Caco-2 (cell line): ENCODE measurements around the gene UBE3C. TPM values are rescaled to one million over a fixed set of nuclear protein-coding genes. Genes with fewer than 3 reads are reported as not detected.

ENCODE experiments used
- BruUV-seq: library from RNA; stranded (reverse); fragments of 400-500 nt; replicated peaks from 2 replicates; lab custom pipeline; 2021; lab: Mats Ljungman, UMichigan
- CTCF ChIA-PET: fragments of 300-600 bp; sonication (Branson Sonifier 250); formaldehyde crosslinking; loops from one replicate; lab custom pipeline; 2022; ENCODE audit warnings: antibody characterized with exemption; lab: Charles Lee
- POLR2A ChIA-PET: fragments of 300-600 bp; sonication (Branson Sonifier 250); formaldehyde crosslinking; loops from one replicate; lab custom pipeline; 2022; ENCODE audit warnings: antibody characterized with exemption; lab: Charles Lee
- DNase-seq, 2 experiments: peaks; one replicate each; pipeline versions ENCODE4 v3.0.0 to v3.0.0-alpha.2; 2020 to 2022
- H3K27me3 ChIP-seq: replicated peaks from 2 replicates; pipeline ENCODE4 v1.6.0; 2011; ENCODE audit warnings: low read length; ENCODE audit not compliant: control insufficient read depth, insufficient read depth
- H3K36me3 ChIP-seq: 2 replicates; pipeline ENCODE4 v1.5.1; 2011; ENCODE audit warnings: low read length; ENCODE audit not compliant: control insufficient read depth, insufficient read depth
- H3K4me1 ChIP-seq: fragments of 250-450 bp; sonication (Bioruptor Pico); 2 replicates; pipeline ENCODE4 v1.5.1; 2020; ENCODE audit warnings: mild to moderate bottlenecking
- H3K4me3 ChIP-seq: 2 replicates; pipeline ENCODE4 v1.5.1; 2011; ENCODE audit warnings: low read depth, mild to moderate bottlenecking, control low read depth, low read length
- H3K9me3 ChIP-seq: fragments of 250-450 bp; sonication (Bioruptor Pico); 2 replicates; pipeline ENCODE4 v1.5.1; 2020; ENCODE audit warnings: mild to moderate bottlenecking, moderate library complexity
- H3K27ac Mint-ChIP-seq: one replicate; pipeline ENCODE4 v1.8.0; 2022; ENCODE audit warnings: mixed read lengths; ENCODE audit not compliant: unreplicated experiment
- H3K27me3 Mint-ChIP-seq: one replicate; pipeline ENCODE4 v1.8.0; 2022; ENCODE audit warnings: mixed read lengths; ENCODE audit not compliant: insufficient read depth, unreplicated experiment
- H3K36me3 Mint-ChIP-seq: one replicate; pipeline ENCODE4 v1.8.0; 2022; ENCODE audit warnings: mild to moderate bottlenecking, mixed read lengths; ENCODE audit not compliant: insufficient read depth, unreplicated experiment
- H3K4me1 Mint-ChIP-seq: one replicate; pipeline ENCODE4 v1.8.0; 2022; ENCODE audit warnings: low read depth, mixed read lengths; ENCODE audit not compliant: unreplicated experiment
- H3K4me3 Mint-ChIP-seq: one replicate; pipeline ENCODE4 v1.8.0; 2022; ENCODE audit warnings: mild to moderate bottlenecking, moderate library complexity, mixed read lengths; ENCODE audit not compliant: unreplicated experiment
- H3K9me3 Mint-ChIP-seq: one replicate; pipeline ENCODE4 v1.8.0; 2022; ENCODE audit warnings: mixed read lengths; ENCODE audit not compliant: unreplicated experiment
- CTCF ChIP-seq, 2 experiments: fragments of 200-600 bp in 1 of 2; IDR thresholded peaks; 1 replicate in 1 of 2; 2 replicates in 1 of 2; pipeline versions ENCODE4 v1.5.1 to v1.8.0; 2011 to 2022; ENCODE audit warnings: antibody characterized with exemption in 1 of 2, control low read depth in 1 of 2, inconsistent platforms in 1 of 2, low read depth in 1 of 2, low read length in 1 of 2, mild to moderate bottlenecking in 1 of 2, moderate library complexity in 1 of 2; ENCODE audit not compliant: insufficient read depth in 1 of 2, severe bottlenecking in 1 of 2, unreplicated experiment in 1 of 2
- intact Hi-C: fragments of 100-400 bp; cut with micrococcal nuclease; formaldehyde crosslinking; loops from one replicate; pipeline ENCODE4 v1.10.0; 2022; ENCODE audit not compliant: unreplicated experiment
- total RNA-seq: library from RNA; stranded (reverse); gene quantifications from 2 replicates; pipeline ENCODE4 v1.2.3, GENCODE V29; 2022

UBE3C gene
- total RNA-seq, 1 experiment from 2014 or later, result 76.1 TPM

GRCh38 chr7:157160433-157160832 lies 21.7 kb downstream of the UBE3C start:
- ChIA-PET CTCF (no interaction called here), POLR2A (no interaction called here)
- no peaks in the 10 kb centered on the region for H3K9me3 ChIP-seq
- no peaks in the 10 kb centered on the region for H3K4me1 ChIP-seq
- intact Hi-C loops, result no loop called here
- H3K36me3 Mint-ChIP-seq, result peaks cover 32% of the 10 kb centered on the region
- no peaks in the 10 kb centered on the region for H3K27me3 Mint-ChIP-seq
- no peak overlapping the region for H3K4me3 ChIP-seq
- no peaks in the 10 kb centered on the region for H3K27me3 ChIP-seq
- no peak overlapping the region for H3K4me3 Mint-ChIP-seq
- no peaks in the 10 kb centered on the region for H3K36me3 ChIP-seq
- no peaks in the 10 kb centered on the region for H3K9me3 Mint-ChIP-seq
- H3K4me1 Mint-ChIP-seq, result no peaks in the 10 kb centered on the region
- no TSS peak for BruUV-seq
- no peak overlapping the region for H3K27ac Mint-ChIP-seq
- no peak for TF ChIP-seq CTCF (IDR thresholded peaks at IDR 0.05; ENCODE audit: insufficient read depth in 1 of 2, low read depth in 1 of 2, low read length in 1 of 2, severe bottlenecking in 1 of 2, unreplicated experiment in 1 of 2)
- DNase-seq, result no peak

GRCh38 chr7:157165987-157166386 lies 27.3 kb downstream of the UBE3C start:
- Mint-ChIP-seq H3K36me3 (peaks cover 76% of the 10 kb centered on the region), H3K27me3 (no peaks in the 10 kb centered on the region), H3K4me1 (no peaks in the 10 kb centered on the region), H3K9me3 (no peaks in the 10 kb centered on the region), H3K27ac (no peak overlapping the region), H3K4me3 (no peak overlapping the region)
- Histone ChIP-seq H3K36me3 (no peaks in the 10 kb centered on the region), H3K4me1 (no peaks in the 10 kb centered on the region), H3K9me3 (no peaks in the 10 kb centered on the region), H3K27me3 (no peaks in the 10 kb centered on the region), H3K4me3 (no peak overlapping the region)
- no peak for DNase-seq
- BruUV-seq, result no TSS peak
- ChIA-PET POLR2A (no interaction called here), CTCF (interaction anchor here (1.2 kb wide), 1 partner anchor 11 kb away, joined by 3 read pairs; no protein-coding TSS in a partner anchor)
- TF ChIP-seq CTCF (IDR thresholded peaks at IDR 0.05; ENCODE audit: insufficient read depth in 1 of 2, low read depth in 1 of 2, low read length in 1 of 2, severe bottlenecking in 1 of 2, unreplicated experiment in 1 of 2), result no peak
- intact Hi-C loops, result no loop called here

- Mint-ChIP-seq H3K9me3 (no peaks in the 10 kb centered on the region), H3K27me3 (no peaks in the 10 kb centered on the region), H3K4me1 (no peaks in the 10 kb centered on the region), H3K4me3 (no peak overlapping the region), H3K27ac (no peak overlapping the region), H3K36me3 (peaks cover 87% of the 10 kb centered on the region)
- no peaks in the 10 kb centered on the region for H3K9me3 ChIP-seq
- no TSS peak for BruUV-seq
- ChIA-PET POLR2A (no interaction called here), CTCF (no interaction called here)
- H3K36me3 ChIP-seq, result 0 out of 2 replicates have a peak, but pooled peaks cover 2% of the 10 kb centered on the region
- no peak overlapping the region for H3K4me3 ChIP-seq
- no peaks in the 10 kb centered on the region for H3K4me1 ChIP-seq
- TF ChIP-seq CTCF (IDR thresholded peaks at IDR 0.05; ENCODE audit: insufficient read depth in 1 of 2, low read depth in 1 of 2, low read length in 1 of 2, severe bottlenecking in 1 of 2, unreplicated experiment in 1 of 2), result no peak
- intact Hi-C loops, result no loop called here
- no peaks in the 10 kb centered on the region for H3K27me3 ChIP-seq
- no peak for DNase-seq
Observed at GRCh38 chr7:157168571-157168970, 29.8 kb downstream of the UBE3C start.
